Activated T-helper 1 cell treated with Interleukin-2 at 50 U/mL for 16 hours (primary cell): ENCODE results near the gene NR2E3.

ENCODE experiments used
- DNase-seq: peaks from one replicate; pipeline ENCODE4 v3.0.0-alpha.2; 2020; ENCODE audit warnings: low read depth

The NR2E3 gene

DNA sequence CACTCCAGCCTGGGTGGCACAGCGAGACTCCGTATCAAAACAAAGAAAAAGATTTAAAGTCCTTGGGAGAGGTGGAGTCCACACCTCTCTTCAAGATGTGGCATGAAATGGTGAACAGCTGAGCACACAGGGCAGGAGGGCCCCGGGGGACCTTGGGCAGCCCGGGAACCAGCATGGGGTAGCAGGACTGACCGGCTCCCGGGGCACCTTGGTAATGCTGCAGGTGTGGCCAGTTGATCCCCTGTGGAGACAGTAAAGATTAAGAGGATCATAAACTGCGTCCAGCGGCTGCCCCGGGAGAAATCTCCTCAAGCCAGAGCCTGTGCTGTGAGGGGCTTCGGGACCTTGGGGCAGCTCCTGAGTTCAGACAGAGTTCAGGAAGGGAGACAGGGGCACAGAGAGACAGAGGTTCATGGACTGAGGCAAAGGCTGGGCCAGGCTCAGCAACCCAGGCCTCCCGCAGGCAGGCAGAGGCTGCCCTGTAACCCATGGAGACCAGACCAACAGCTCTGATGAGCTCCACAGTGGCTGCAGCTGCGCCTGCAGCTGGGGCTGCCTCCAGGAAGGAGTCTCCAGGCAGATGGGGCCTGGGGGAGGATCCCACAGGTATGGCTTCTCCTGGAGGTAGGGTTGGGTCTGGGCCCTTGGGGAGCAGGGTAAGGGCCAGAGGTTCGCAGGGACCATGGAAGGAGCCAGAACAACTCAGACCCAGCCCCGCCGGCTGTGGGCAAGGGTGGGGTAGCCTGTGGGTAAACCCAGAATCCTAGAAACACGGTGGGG lies at the start of gene NR2E3:
TSS of gene NR2E3 (plus strand) at position 299 of the 780 bp plus-strand sequence. CDS start at position 489, 190 bp downstream.
- DNase-seq, result no peak

GRCh38 chr15:71760852-71761251 lies 49.5 kb upstream of the NR2E3 start:
- DNase-seq, result no peak

DNA sequence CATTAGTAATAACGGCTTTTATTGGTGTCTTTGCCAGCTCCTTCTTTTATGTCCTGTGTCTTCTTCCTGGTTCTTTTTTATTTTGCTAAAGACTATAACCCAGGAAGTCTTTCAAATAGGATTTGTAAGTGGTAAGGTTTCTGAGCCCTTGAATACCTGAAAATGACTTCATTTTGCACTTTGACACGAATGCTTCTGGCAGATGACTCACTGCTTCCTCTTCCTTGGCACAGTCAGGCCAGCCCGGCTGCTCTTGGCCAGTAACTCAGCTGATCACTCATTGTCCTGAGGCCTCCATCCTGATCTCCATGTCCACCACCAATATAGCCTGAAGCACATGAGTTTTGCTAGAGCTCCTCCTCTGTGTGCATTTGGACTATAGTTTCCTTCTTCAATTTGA lies 48.7 kb upstream of the NR2E3 start:
- DNase-seq, result no peak

- DNase-seq, result no peak
Measured at GRCh38 chr15:71768184-71768583, 42.2 kb upstream of the NR2E3 start.

GRCh38 chr15:71773206-71773859 lies 37.0 kb upstream of the NR2E3 start:
- DNase-seq, result no peak

GRCh38 chr15:71775856-71776255 lies 34.5 kb upstream of the NR2E3 start:
- DNase-seq, result no peak

DNA sequence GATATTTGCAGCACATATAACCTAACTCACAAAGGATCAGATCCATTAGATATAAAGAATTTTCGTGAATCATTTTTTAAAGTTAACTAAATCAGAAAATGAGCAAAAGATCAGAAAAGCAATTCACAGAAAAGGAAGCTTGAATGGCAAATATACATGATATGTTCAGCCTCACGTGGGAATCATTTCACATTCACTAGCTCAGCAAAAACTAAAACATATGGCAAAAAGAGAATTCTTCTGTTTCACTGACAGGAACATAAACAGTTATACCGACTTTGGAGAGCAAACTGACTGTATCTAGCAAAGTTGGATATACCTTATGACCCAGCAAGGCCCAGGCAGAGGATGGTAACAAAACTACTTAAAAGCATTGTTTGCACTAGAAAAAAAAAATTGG lies 34.0 kb upstream of the NR2E3 start:
- DNase-seq, result no peak

DNA sequence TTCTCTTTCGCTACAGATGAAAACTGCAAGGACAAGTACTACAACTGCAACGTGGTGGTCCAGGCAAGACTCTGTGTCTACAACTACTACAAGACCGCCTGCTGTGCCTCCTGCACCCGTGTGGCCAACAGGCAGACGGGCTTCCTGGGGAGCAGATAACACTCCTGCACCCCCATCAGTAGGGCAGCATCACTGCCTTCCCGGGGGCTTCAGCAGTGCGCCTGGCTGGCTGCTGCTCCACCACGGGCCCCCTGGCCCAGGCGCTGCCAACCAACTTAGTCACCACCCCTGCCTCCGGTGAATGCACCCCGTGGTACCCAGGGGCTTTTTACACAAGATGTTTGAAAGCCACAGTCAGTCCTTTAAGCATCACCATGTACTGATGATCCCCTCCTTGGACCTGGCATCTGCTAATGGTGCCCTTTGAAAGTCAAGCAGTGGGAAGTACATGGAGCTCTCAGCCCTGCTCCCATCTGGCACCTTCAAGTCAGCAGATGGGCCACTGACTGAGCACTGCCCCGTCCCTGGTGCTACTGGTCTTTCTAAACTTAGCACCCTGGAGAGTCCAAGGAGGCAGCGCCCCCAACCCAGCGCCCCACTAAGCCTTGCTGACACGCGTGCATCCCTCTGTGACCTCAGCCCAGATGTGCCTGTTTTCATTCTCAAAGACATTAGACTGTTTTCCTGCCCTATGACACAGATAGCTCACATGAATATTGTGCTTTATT lies 33.0 kb upstream of the NR2E3 start:
- no peak for DNase-seq

DNA sequence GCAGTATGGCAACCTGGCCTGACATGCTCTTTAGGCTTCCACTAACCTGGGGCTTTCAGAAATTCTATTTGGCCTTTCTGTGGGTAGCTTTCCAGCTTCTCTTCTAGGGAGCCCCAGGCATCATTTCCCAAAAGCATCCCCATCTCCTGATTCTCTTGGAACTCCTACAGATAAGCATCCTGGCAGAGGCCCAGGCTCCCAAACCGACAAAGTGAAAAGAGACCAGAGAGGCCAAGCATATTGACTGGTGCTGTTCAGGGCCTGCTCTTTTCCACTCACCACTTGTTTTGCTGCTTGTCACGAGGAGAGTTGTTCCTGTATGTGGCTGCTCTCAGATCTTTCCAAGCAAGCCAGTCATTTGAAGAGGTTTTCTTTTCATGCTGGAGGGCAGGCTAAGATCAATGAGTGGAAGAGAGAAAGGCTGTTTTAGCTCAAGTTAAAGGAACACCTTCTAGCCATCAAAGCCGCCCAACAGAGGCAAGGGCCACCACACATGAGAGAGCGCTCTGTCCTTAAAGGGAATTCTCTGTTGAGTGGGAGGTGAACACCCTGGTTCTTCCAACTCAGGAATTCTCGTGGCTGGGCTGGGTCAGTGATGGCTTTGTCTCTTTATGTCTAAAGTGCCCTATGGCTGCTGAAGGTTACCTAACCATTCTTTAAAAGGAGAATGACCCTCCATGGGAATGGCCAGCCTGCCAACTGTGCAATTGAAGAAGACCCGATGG lies 31.1 kb upstream of the NR2E3 start:
- no peak for DNase-seq

GRCh38 chr15:71780115-71780976 lies 30.0 kb upstream of the NR2E3 start:
- DNase-seq, result no peak

- no peak for DNase-seq
Measured at GRCh38 chr15:71781179-71781964, 29.0 kb upstream of the NR2E3 start.

DNA sequence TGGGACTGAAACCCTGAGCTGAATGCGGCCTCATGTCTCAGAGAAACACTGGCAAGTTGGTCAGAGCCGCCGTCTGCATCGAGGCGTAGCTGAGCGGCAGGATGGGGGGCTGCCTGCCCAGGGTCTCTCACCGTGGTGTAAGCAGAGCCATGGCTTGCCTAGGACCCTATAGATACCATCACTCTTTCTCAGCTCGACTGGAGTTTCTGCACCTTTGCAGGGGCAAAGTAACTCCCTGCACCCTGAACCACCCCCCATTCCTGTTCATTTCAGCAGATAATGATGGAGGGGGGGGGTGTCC lies 28.4 kb upstream of the NR2E3 start:
- DNase-seq, result no peak

- DNase-seq, result no peak
Measured at GRCh38 chr15:71782422-71783165, 27.8 kb upstream of the NR2E3 start.

DNA sequence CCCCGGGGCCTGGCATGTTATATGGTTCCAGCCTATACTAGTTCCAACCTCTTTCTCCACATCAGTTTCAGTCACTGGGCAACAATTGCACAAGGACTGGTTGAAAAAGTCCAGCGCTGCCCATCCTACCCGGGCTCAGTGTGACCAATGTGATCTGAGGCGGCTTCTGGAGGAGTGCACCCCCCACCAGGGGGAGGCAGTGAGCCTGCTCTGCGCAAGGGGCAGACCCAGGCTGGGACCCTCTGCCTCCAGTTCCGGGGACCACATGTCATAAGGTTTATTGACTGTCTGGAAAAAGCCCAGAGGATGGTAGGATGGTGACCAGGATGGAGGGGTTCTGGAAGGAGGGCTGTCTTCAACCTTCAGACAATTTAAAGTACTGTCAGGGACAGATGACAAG lies 25.6 kb upstream of the NR2E3 start:
- DNase-seq, result no peak

GRCh38 chr15:71785996-71786395 lies 24.4 kb upstream of the NR2E3 start:
- DNase-seq, result no peak

- DNase-seq, result no peak
Measured at GRCh38 chr15:71786673-71787072, 23.7 kb upstream of the NR2E3 start.

DNA sequence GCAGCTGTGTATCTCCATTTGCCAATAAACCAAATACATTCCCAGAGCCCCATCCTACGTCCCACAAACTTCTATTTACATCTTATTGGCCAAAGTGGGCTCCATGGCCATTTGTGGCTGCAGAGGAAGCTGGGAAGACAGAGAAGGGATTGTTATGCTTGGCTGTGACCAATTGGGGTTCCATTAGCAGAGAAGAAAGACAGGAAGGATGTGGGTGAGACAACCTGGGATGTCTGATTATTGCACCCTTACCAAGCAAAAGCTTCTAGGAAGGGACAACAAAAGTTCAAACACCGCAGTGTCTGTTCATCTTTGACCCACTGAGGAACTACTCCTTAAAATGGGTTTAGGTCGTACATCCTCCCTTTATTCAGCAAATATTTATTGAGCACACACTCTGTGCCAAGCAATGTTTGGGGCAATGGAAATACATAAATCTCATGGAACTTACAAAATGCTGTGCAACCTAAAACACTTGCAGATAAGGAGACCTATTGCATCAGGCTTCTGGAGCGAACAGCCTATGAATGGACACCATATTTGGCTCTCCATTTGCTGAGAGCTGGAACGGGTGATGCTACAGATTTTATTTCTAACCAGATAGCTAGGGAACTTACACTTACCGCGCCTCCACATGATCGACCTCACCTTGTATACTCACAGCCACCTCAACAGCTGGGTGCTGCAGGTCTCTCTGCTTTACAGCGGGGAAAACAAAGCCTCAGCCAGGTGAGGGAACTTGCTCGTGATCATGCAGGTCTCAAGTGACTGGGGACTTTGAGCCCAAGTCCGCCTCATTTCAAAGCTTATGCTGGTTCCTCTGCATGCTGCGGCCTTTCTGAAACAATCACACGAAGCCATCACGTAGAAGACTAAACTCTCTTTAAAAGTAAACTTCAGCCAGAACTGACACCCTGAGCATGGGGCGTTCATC lies 21.4 kb upstream of the NR2E3 start:
- no peak for DNase-seq

GRCh38 chr15:71789616-71790015 lies 20.7 kb upstream of the NR2E3 start:
- DNase-seq, result no peak

DNA sequence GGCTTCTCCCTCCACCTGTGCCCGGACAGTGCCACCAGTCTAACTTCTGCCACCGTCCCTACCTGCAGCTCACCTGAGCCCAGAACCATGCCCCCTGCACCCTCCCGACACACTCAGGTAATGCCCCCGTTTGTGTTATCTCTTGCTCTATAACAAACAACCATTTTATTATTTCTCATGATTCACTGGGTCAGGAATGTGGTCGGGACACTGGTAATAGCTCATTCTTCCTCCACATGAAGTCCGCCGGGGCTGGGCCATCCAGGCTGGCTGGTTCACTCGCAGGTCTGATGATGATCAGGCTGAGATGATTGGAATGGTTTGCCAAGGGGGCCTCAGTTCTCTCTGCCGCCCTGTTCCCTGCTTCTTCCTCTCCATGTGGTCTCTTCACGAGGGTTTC lies 20.3 kb upstream of the NR2E3 start:
- no peak for DNase-seq
